WI38 (cell line): ENCODE data around the gene GPR26.

ENCODE experiments used
- H3K4me3 ChIP-seq: 2 replicates; pipeline ENCODE4 v1.5.1; 2011; ENCODE audit warnings: low read depth, mild to moderate bottlenecking, control low read depth, low read length
- TF ChIP-seq, protein P1 (sequence below): IDR thresholded peaks from 2 replicates; pipeline ENCODE4 v1.5.1; 2012; ENCODE audit warnings: low read depth, mild to moderate bottlenecking, control low read depth, low read length

Gene GPR26

GRCh38 chr10:123666318-123667236 is at the start of gene GPR26:
TSS of gene GPR26 (plus strand) at chr10:123666355. CDS start at chr10:123666408, 53 bp downstream.
- H3K4me3 ChIP-seq = no peak within 1 kb of the TSS
- TF ChIP-seq, protein P1, sequence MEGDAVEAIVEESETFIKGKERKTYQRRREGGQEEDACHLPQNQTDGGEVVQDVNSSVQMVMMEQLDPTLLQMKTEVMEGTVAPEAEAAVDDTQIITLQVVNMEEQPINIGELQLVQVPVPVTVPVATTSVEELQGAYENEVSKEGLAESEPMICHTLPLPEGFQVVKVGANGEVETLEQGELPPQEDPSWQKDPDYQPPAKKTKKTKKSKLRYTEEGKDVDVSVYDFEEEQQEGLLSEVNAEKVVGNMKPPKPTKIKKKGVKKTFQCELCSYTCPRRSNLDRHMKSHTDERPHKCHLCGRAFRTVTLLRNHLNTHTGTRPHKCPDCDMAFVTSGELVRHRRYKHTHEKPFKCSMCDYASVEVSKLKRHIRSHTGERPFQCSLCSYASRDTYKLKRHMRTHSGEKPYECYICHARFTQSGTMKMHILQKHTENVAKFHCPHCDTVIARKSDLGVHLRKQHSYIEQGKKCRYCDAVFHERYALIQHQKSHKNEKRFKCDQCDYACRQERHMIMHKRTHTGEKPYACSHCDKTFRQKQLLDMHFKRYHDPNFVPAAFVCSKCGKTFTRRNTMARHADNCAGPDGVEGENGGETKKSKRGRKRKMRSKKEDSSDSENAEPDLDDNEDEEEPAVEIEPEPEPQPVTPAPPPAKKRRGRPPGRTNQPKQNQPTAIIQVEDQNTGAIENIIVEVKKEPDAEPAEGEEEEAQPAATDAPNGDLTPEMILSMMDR = no peak

DNA sequence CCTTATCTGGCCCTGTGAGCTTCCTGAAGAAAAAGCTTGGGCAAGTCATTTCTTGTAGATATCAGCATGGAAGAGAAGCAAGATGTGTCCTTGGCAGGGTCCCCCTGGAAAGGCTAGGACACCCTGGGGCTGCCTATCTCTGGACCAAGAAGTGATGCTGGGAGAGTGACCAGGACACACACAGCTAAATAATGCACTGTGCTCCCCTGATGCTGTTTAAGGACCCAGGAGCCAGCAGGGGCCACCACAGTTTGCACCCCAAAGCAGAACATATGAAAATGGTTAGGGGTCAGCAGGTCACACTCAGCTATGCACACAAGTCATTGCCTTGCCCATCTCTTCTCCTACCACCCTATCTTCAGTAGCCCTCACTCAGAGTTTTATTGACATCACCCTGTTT is 47.9 kb upstream of the GPR26 start:
- TF ChIP-seq, protein P1 = no peak
- no peak overlapping the region for H3K4me3 ChIP-seq

DNA sequence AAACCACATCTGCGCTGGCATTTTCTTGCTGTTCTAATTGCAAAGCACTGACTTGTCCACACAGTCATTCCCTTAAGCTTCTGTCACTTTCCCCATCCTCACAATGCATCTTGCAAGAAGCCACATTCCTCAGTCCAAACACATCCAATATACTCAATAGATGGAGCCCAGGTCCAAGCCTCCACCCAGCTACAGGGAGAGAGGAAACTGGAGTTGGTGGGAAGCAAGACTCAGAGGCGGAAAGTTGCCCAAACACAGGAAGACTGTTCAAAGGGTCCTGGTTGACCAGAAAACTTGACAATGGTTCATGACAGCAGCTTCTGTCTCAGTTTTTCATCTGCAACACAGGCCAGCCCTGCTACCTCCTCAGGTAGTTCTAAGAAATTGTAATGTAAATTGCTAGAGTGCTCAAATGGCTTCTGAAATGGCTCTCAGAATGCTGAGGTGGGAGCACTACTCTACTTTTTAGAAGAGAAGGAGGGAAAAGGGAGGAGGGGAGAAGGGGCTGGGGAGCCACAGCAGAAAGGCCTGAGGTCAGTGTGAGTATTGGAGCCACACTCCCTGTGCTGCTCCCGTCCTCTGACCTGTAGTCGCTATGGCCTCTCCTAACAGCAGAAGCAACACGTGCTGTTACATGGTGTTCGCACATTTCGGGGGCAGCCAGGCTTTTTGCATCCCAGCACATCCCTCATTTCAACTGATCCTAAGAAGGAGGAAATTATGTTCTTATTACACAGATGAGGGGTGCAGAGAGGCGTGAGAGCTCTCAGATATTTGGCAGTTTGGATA is 46.9 kb upstream of the GPR26 start:
- no peak overlapping the region for H3K4me3 ChIP-seq
- TF ChIP-seq, protein P1 = no peak

DNA sequence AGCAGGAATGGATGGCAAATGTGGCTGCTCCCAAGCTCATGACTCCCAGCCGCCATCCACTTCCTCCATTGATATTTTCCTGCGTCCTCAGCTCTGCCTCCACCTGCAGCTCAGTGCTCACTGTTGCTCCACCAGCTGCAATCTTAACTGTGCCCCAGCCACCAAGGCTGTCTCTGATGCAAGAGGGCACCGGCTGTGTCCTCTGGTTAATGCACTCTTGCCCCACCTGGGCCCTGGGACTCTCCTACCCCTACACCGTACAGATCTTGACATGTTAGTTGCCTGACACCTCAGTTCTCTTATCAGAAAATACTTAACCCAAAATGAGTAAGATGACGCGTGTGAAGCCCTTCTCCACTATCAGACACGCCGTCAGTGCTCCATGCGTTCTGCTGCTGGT is 45.5 kb upstream of the GPR26 start:
- no peak overlapping the region for H3K4me3 ChIP-seq
- TF ChIP-seq, protein P1 = no peak

- H3K4me3 ChIP-seq = no peak overlapping the region
- TF ChIP-seq, protein P1 = no peak
Observed at GRCh38 chr10:123621492-123621891, 44.7 kb upstream of the GPR26 start.

- H3K4me3 ChIP-seq = no peak overlapping the region
- TF ChIP-seq, protein P1 = no peak
Observed at GRCh38 chr10:123621916-123622315, 44.2 kb upstream of the GPR26 start.

- H3K4me3 ChIP-seq = no peak overlapping the region
- TF ChIP-seq, protein P1 = no peak
Observed at GRCh38 chr10:123622381-123622780, 43.8 kb upstream of the GPR26 start.
